Smooth muscle cell (in vitro differentiated cells): ENCODE results near the gene KDM4F. TPM values are rescaled to one million over a fixed set of nuclear protein-coding genes. Genes with fewer than 3 reads are reported as not detected.

Source experiments
- DNase-seq: peaks from one replicate; lab custom pipeline; 2025; ENCODE audit not compliant: unreplicated experiment; lab: John Stamatoyannopoulos, UW
- H2AFZ ChIP-seq: fragments of 200-600 bp; sonication (generic); 2 replicates; pipeline ENCODE4 v1.6.0; 2016; ENCODE audit warnings: antibody characterized with exemption, low read depth, mild to moderate bottlenecking
- H3F3A ChIP-seq: fragments of 200-600 bp; sonication (generic); 2 replicates; pipeline ENCODE4 v1.6.0; 2017; ENCODE audit warnings: antibody characterized with exemption, low read depth
- H3K27ac ChIP-seq: fragments of 200-600 bp; sonication (generic); 2 replicates; pipeline ENCODE4 v1.5.1; 2016; ENCODE audit warnings: low read depth, mild to moderate bottlenecking
- H3K27me3 ChIP-seq: fragments of 200-600 bp; sonication (generic); 2 replicates; pipeline ENCODE4 v1.6.1; 2016; ENCODE audit warnings: low read depth, mild to moderate bottlenecking
- H3K36me3 ChIP-seq: fragments of 200-600 bp; sonication (generic); 2 replicates; pipeline ENCODE4 v1.5.1; 2016; ENCODE audit warnings: low read depth
- H3K4me1 ChIP-seq: fragments of 200-600 bp; sonication (generic); 2 replicates; pipeline ENCODE4 v1.5.1; 2016; ENCODE audit warnings: low read depth
- H3K4me2 ChIP-seq: fragments of 200-600 bp; sonication (generic); 2 replicates; pipeline ENCODE4 v1.6.0; 2016; ENCODE audit warnings: mild to moderate bottlenecking
- H3K4me3 ChIP-seq: fragments of 200-600 bp; sonication (generic); 2 replicates; pipeline ENCODE4 v1.5.1; 2016; ENCODE audit warnings: mild to moderate bottlenecking
- H3K79me2 ChIP-seq: fragments of 200-600 bp; sonication (generic); 2 replicates; pipeline ENCODE4 v1.6.0; 2016; ENCODE audit warnings: low read depth, mild to moderate bottlenecking
- H3K9ac ChIP-seq: fragments of 200-600 bp; sonication (generic); 2 replicates; pipeline ENCODE4 v1.6.0; 2016; ENCODE audit warnings: low read depth
- H3K9me3 ChIP-seq: fragments of 200-600 bp; sonication (generic); replicated peaks from 2 replicates; pipeline ENCODE4 v1.5.1; 2016; ENCODE audit warnings: low read depth
- H4K20me1 ChIP-seq: fragments of 200-600 bp; sonication (generic); 2 replicates; pipeline ENCODE4 v1.6.0; 2016; ENCODE audit warnings: low read depth
- CTCF ChIP-seq: fragments of 200-600 bp; sonication (generic); IDR thresholded peaks from 2 replicates; pipeline ENCODE4 v1.5.1; 2017; ENCODE audit warnings: borderline replicate concordance, mild to moderate bottlenecking, antibody characterized with exemption; ENCODE audit not compliant: insufficient read depth, poor library complexity, severe bottlenecking
- WGBS: methylation state at CpG from one replicate; pipeline ENCODE4 v1.1.7; 2016; ENCODE audit warnings: low lambda C conversion rate; 5-methylcytosine and 5-hydroxymethylcytosine counted together
- polyA plus RNA-seq: library from polyadenylated mRNA; unstranded; fragments of >200 nt; fragmentation: Nextera tagmentation; extraction: Ambion mirVana; gene quantifications from 2 replicates; pipeline ENCODE4 v1.2.1, GENCODE V29; 2016
- total RNA-seq: library from RNA; depleted of rRNA; stranded (reverse); fragments of >200 nt; gene quantifications from 2 replicates; pipeline ENCODE4 v1.2.3, GENCODE V29; 2014

KDM4F gene
- total and polyA plus RNA-seq, 2 experiments from 2014 or later, result not detected

GRCh38 chr11:95050595-95051202 lies 1.5 kb downstream of the KDM4F start:
- no peak overlapping the region for H3K4me2 ChIP-seq
- no peak for DNase-seq
- no peak overlapping the region for H3K9ac ChIP-seq
- H3K4me3 ChIP-seq, result no peak overlapping the region
- 94% methylated on average over 22 of the region's 22 CpGs for WGBS
- H3K27ac ChIP-seq, result no peak overlapping the region
- no peaks in the 10 kb centered on the region for H3K36me3 ChIP-seq
- TF ChIP-seq CTCF, result no peak
- peaks cover 3% of the 10 kb centered on the region for H3K27me3 ChIP-seq
- H3F3A ChIP-seq, result peaks cover 2% of the 10 kb centered on the region
- no peaks in the 10 kb centered on the region for H3K9me3 ChIP-seq
- H2AFZ ChIP-seq, result no peak overlapping the region
- H3K79me2 ChIP-seq, result no peaks in the 10 kb centered on the region
- H4K20me1 ChIP-seq, result no peaks in the 10 kb centered on the region
- no peaks in the 10 kb centered on the region for H3K4me1 ChIP-seq

- H3K4me2 ChIP-seq, result no peak overlapping the region
- peaks cover 3% of the 10 kb centered on the region for H3K27me3 ChIP-seq
- H3F3A ChIP-seq, result no peaks in the 10 kb centered on the region
- H4K20me1 ChIP-seq, result no peaks in the 10 kb centered on the region
- no peak for TF ChIP-seq CTCF
- H2AFZ ChIP-seq, result no peak overlapping the region
- no peak for DNase-seq
- H3K79me2 ChIP-seq, result no peaks in the 10 kb centered on the region
- 84% methylated on average over 2 of the region's 2 CpGs for WGBS
- no peak overlapping the region for H3K9ac ChIP-seq
- no peaks in the 10 kb centered on the region for H3K36me3 ChIP-seq
- no peaks in the 10 kb centered on the region for H3K4me1 ChIP-seq
- no peaks in the 10 kb centered on the region for H3K9me3 ChIP-seq
- no peak overlapping the region for H3K4me3 ChIP-seq
- H3K27ac ChIP-seq, result no peak overlapping the region
These were observed 5.1 kb downstream of the KDM4F start for GRCh38 chr11:95054356-95054755.

- Histone ChIP-seq H3K9me3 (no peaks in the 10 kb centered on the region), H3K27ac (no peak overlapping the region), H3K4me2 (no peak overlapping the region), H3K27me3 (peaks cover 3% of the 10 kb centered on the region), H3K9ac (no peak overlapping the region), H2AFZ (no peak overlapping the region), H3F3A (no peaks in the 10 kb centered on the region), H3K36me3 (no peaks in the 10 kb centered on the region), H4K20me1 (no peaks in the 10 kb centered on the region), H3K4me3 (no peak overlapping the region), H3K4me1 (no peaks in the 10 kb centered on the region), H3K79me2 (no peaks in the 10 kb centered on the region)
- no peak for DNase-seq
- WGBS, result 50% methylated on average over 2 of the region's 2 CpGs
- TF ChIP-seq CTCF, result no peak
These were observed 6.2 kb downstream of the KDM4F start for GRCh38 chr11:95055283-95055897.

- H2AFZ ChIP-seq, result no peak overlapping the region
- H3K27ac ChIP-seq, result peak overlapping the region; percentile 47
- H3K4me1 ChIP-seq, result no peaks in the 10 kb centered on the region
- no peak for TF ChIP-seq CTCF
- H3K9ac ChIP-seq, result no peak overlapping the region
- no peak for DNase-seq
- H3F3A ChIP-seq, result no peaks in the 10 kb centered on the region
- H3K4me3 ChIP-seq, result no peak overlapping the region
- H3K27me3 ChIP-seq, result peaks cover 3% of the 10 kb centered on the region
- peak overlapping the region; percentile 25 for H3K4me2 ChIP-seq
- no peaks in the 10 kb centered on the region for H3K9me3 ChIP-seq
- WGBS, result 91% methylated on average over 8 of the region's 8 CpGs
- no peaks in the 10 kb centered on the region for H4K20me1 ChIP-seq
- no peaks in the 10 kb centered on the region for H3K79me2 ChIP-seq
- H3K36me3 ChIP-seq, result no peaks in the 10 kb centered on the region
These were observed 8.7 kb downstream of the KDM4F start for GRCh38 chr11:95057959-95058358.
